NCI-H146 (cell line): ENCODE results near the gene F2.
"Not testable (repeated sequence)": the region's sequence is repeated elsewhere in the genome, so short reads cannot be mapped to it uniquely, and the experiment has no call there.

Experiments used
- DNase-seq: peaks from one replicate; lab custom pipeline; 2025; lab: John Stamatoyannopoulos, UW

Gene F2

DNA sequence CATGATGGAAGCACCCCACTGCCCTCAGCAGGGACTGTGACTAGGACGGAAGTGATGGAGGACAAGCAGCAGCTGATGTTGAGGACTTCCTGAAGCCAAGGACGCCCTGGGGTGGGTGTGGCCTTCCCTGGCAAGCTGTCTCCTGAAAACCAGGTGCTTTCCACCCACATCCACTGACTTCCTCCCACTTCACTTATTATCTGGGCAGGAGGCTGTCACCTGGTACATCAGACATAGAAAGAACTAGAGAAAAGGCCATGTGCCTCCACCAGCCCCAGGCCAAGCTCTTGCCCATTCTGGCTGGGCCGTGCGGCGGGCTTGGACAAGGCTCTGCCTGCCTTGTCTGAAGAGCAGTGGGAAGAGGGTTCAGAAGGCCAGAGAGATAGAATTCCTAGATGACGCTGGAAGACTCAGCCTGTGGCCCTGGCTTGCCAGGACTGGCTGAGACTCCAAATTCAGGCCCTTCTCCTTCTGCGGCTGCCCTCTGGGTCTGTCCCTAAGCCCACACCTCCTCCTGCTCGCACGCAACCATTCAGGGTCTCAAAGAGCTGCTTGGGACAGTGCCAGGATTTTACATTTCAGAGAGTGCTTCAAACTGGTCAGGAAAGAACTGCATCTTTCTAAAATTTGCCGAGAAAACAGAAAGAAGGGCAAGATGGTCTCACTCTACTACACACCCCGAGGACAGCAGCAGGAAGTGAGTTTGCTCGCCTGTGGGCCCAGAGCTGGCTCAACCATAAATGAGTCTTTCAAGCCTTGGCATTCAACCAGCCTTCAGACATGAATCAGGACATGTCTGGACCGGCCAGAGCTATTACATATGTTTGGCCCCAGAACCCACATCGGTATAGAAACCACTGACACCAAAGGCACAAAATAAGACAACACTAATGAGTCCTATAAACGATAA is 31.9 kb upstream of the F2 start:
- DNase-seq: no peak

DNA sequence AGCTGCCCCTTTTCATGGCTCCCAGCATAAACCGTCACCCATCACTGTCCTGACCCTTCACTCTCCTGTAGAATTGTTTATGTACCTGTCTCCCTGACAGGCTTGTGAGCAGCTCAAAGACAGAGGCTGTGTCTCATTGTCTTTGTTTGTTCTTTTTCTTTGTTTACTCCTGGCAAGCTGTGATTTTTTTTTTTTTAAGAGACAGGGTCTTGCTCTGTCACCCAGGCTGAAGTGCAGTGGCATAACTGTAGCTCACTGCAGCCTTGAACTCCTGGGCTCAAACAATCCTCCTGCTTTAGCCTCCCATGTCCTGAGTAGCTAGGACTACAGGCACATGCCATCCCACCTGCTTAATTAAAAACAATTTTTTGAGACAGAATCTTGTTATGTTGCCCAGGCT is 28.3 kb upstream of the F2 start:
- DNase-seq: no peak

DNA sequence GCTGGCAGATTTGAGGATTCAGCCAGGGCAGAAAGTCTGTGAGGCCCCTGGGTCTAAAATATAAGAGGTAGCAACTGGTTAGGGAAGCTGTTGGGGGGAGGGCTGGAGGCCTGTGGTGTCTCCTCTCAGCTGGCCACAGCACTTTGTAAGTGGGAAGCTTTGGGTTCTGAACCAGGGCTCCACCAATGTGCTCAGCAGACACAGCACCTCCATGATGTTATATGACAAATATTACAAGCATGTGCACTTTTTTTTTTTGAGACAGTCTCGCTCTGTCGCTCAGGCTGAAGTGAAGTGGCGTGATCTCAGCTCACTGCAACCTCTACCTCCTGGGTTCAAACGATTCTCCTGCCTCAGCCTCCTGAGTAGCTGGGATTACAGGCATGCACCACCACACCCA is 26.6 kb upstream of the F2 start:
- no peak for DNase-seq

DNA sequence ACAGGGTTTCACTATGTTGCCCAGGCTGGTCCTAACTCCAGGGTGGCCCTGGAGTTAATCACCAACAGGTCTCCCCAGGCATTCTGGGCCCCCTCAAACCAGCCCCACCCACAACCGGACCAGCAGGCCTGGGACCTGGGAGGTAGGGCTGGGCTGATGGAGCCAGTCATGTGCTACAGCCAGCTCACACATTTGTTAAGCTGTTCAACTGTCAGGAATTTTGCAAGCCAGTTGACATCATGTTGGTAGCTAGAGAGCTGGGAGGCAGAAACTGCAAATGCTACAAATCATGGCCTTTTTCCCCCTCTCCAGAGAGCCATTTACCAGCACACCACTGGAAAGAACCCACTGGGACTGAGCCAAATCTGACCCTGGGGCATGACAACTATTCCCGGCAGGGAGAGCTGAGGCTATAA is 25.4 kb upstream of the F2 start:
- DNase-seq: no peak

DNA sequence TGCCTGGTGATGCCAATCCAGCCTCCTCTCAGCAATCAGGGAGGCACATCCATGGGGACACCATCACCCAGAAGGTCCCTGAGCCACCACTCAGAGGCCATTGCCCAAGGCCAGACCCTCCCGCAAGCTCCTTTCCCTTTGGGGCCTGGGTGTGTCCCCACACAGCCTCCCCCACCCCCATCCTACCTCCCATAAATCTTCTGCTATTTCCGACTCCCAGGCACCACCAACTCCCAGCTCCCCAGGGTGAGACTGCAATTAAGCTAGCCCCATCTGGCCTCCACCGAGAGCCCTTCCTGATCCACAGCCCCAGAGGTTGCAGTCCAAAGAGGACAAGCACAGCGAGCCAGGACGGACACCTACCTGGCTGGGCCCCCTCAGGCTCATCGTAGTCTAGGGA is 24.9 kb upstream of the F2 start:
- DNase-seq: no peak

DNA sequence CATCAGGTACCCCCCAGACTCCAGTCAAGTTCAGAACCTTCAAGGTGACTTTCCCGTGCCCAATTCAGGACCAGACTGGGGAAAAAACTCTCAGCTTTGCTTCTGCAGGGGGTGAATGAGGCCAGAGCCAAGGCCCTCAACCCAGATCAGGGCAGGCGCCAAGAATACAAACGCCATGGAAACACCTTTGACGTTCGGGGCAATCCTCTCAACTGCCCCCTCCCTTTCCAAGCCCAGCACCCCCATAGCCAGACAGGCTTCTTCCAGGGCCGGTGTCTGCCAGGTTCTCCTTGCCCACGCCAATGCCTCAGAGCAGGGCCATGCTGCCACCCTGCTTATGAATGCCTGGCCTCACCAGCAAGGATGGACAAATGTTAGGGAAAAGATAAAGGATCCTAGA is 24.4 kb upstream of the F2 start:
- no peak for DNase-seq

DNA sequence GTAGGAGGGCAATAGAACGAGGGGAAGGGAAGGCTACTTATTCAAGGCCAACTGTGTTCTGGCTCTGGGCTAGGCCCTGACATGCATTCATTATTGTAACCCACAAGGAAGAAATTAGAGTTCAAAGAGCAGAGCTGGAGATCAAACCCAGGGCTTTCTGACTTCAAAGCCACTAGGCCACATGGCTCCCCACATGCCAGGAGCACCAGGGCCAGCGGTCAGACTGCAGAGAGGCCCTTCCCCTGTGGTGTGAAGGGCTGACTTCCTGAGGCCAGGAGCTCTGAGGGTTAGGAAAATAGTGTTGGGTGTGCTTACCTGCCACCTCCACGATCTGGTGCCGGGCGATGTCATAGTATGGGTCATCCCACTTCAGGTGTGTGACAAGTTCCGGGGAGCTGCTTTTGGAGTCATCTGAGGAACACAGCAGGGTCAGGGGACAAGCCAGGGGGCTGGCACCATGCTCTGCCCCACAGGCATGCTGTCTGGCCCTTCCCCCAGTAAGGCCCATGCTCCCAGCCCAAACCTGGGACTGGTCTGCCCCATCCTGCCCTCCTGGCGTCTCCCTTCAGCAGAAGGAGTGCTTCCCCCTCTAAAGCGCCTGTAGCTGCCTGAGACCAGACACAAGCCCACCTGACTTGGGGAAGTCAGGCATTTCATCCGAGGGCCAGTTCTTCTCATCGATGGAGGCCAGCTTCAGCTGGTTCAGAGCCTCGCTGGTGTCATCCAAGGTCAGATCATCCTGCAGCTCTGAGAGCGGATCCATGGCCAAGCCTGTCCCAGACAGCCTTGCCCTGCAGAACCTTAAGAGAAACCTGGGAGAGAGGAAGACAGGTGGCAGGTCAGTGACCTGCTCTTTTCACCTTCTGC is 23.4 kb upstream of the F2 start:
- DNase-seq: no peak

DNA sequence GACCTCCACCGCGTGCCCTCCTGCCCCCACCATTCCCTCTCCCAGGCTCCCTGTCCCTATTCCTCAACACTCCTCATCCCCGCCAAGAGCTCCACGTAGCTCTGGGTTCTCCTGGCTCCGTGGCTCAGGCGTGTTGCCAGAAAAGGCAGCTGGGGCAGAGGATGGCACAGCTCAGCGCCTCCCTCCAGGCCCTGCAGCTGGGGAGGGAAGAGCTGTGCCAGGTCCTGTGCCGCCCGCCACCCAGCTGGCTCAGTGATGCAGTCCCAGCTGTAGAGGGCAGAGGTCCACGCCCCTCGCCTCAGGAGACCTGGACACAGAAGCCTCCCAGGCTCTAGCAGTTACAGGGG is 22.8 kb upstream of the F2 start:
- DNase-seq: no peak

DNA sequence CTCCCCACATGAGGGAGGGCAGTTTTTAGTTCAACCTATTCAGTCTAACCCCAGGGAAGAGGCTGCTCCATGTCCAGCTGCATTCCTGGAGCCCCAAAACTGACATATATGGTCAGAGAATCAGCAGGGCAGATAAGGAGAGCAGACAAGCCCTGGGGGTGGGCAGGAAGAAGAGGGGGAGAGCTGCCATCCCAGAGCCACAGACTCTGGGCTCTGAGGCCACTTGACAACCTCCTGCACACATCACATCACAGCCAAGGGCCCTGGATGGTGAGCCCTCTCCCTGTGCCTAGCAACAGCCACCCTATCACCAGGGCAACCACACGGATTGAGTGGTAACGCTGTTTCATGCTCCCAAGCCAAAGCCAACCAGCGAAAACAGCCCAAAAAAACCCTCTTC is 21.7 kb upstream of the F2 start:
- DNase-seq: no peak

DNA sequence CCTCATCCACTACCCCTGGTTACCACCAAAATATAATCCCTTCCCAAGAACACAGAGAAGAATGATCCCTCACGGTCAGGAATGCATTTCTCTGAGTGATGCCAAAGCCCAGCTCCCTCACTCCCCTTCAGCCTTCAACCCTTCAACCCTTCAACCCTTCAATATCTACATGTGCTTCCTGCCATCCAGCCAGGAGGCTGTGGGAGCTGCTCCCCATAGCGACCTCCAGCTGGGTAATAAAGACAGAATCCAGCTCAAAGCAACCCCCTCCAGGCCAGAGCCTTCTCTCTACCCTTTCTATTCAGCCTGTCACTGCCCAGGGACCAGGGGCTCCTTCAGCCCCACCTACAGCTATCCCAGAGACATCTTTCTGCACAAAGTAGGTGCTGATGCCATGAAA is 21.3 kb upstream of the F2 start:
- DNase-seq: no peak

DNA sequence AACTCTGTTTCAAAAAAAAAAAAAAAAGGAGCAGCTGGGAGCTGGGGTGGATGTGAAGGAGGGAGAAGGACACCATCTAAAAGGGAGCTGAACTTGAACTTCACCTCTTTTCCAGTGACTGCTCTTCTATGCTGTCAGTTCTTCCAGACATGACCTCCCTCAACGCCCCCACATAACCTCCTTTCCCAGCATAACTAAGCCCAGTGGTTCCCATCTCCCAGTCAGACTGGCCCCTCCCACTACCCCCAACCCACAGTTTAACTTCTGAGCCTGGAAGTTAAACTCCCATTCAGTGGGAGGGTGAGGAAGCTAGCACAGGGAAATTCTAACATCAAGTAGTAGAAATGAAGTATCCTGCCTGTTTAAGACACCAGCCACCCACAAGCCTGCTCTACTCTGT is 20.4 kb upstream of the F2 start:
- DNase-seq: no peak

DNA sequence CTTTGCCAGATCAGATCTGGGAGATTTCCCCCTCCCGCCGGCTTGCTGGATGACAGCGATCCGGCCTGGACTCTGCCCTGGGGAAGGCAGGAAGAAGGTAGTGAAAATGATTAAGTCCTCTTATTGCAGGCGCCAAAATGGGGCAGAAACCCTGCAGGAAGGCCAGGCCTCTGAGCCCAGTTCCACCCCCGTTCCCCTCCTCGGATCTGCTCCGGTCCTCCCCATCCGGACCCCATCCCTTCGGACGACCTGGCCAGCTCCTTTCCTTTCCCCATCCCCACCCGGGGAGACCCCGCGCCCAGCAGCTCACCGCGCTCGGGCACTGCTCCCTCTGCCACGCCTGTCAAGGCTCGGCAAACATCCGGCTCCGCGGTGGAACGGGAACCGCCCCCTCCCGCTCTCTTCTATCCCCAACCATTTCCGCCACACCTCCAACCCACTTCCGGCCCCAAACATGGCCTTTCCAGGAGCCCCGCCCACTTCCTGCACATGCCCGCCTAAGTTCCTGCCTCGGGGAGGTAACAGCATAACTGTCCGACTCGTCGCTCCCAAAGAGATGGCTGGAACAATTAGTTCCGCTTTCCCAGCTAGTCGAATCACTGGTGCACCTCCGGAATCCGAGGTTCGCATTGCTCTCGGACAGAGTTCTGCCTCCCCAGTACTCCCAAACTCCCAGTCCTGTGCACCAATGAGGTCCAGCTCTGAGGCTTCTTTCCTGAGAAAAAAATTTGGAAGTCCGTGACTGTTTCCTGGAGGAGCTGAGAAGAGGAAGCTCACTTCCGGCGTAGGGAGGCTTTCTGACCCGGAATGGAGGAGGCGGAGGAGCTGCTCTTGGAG is 18.6 kb upstream of the F2 start, which contains the start of the genes ARHGAP1 and ZNF408:
TSS of gene ARHGAP1 (minus strand) at position 379 of the 837 bp plus-strand sequence. CDS start 4,512 bp downstream, outside the sequence.
TSS of gene ZNF408 (plus strand) at position 791 of the 837 bp plus-strand sequence. CDS start at position 808, 17 bp downstream.
- DNase-seq: peak; percentile 99

DNA sequence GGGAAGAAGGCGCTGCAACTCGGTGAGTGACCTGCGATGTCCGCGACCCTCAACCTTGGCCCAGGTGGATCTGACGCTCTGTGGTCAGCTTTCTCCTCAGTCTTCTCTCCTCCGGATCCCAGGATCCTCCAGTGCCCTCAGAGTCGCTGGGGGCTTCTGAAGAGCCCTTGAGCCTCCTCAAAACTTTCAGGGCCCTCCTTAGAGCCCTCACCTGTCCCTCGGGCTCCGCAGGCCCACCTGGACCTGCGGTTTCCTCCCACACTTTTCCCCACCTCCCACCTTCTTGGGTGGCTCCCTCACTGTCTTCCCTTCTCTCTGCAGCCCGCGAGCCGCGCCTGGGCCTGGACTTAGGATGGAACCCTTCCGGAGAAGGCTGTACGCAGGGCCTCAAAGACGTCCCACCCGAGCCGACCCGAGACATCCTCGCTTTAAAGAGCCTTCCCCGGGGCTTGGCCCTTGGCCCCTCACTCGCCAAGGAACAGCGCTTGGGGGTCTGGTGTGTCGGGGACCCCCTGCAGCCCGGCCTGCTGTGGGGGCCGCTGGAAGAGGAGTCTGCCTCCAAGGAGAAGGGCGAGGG is 17.8 kb upstream of the F2 start:
- DNase-seq: no peak

DNA sequence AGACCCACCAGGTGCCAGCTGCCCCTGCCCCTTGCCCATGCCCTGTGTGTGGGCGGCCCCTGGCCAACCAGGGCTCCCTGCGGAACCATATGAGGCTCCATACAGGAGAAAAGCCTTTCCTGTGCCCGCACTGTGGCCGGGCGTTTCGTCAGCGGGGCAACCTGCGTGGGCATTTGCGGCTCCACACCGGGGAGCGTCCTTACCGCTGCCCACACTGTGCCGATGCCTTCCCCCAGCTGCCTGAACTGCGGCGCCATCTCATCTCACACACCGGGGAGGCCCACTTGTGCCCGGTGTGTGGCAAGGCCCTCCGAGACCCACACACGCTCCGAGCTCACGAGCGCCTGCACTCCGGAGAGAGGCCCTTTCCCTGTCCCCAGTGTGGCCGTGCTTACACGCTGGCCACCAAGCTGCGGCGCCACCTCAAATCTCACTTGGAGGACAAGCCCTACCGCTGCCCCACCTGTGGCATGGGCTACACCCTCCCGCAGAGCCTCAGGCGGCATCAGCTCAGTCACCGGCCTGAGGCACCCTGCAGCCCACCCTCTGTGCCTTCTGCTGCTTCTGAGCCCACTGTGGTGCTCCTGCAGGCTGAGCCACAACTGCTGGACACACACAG is 13.8 kb upstream of the F2 start:
- DNase-seq: no peak

DNA sequence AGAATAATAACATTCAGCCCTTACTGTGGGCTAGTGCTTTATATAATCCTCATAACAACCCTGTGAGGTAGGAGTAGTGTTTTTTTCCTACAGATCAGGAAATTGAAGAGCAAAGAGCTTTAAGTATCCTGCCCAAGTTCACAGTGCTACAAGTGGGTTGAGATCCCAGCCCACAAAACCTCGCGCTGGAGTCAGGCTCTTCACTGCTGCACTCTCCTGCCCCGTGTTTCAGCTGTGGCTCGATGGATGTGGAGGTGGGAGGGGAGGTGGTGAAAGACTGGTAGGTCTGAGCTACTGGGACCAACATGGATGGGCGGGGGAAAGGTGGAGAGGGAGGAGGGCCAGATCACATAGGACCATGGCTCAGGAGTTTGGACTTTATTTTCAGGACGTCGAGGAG is 12.1 kb upstream of the F2 start:
- DNase-seq: no peak

DNA sequence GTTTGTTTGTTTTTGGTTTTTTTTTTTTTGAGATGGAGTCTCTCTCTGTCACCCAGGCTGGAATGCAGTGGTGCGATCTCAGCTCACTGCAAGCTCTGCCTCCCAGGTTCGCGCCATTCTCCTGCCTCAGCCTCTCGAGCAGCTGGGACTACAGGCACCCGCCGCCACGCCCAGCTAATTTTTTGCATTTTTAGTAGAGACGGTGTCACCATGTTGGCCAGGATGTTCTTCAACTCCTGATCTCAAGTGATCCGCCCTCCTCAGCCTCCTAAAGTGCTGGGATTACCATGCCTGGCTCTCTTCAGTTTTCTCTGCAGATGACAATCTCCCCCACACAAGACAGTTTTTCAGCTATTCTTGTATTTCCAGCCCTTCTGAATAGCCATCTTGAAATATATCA is 9.7 kb upstream of the F2 start:
- DNase-seq: not testable (repeated sequence)

DNA sequence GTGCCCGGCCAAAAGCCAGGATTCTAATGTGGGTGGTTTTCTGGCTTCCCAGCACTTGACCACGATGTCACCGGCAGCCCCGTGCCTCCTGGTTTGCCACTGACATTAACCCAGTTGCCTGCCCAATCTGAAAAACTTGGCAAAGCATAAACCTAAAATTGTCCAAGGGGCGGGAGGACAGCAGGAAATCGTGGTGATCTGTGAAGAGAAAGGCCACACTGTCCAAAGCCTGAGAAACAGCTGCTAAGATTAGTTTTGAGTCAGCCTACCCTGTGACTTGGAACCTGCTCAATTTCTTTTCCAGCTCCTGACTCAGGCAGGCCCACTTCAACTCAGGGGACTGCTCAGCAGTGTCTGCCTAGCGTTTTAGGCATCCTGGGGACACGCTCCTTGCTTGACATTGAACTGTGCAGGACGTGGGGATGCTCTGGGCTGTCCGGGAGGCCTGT is 8.2 kb upstream of the F2 start:
- no peak for DNase-seq

DNA sequence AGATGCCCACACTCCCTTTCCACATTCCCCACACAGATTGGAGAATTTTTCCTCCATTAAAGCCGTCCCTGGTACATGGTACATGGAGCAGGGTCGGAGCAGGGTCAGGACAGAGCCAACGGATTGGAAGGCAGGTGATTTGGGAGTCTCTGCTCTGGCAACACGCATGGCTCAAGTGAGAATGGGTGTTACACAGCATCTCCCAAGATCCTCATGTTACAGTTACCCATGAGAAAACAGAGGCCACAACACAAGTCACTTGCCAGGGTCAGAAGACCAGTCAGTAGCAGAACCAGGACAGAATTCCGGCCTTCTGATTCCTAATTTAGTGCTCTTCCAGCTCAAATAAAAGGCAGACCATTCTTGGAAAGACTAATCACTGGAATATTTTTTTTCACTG is 7.7 kb upstream of the F2 start:
- DNase-seq: no peak

DNA sequence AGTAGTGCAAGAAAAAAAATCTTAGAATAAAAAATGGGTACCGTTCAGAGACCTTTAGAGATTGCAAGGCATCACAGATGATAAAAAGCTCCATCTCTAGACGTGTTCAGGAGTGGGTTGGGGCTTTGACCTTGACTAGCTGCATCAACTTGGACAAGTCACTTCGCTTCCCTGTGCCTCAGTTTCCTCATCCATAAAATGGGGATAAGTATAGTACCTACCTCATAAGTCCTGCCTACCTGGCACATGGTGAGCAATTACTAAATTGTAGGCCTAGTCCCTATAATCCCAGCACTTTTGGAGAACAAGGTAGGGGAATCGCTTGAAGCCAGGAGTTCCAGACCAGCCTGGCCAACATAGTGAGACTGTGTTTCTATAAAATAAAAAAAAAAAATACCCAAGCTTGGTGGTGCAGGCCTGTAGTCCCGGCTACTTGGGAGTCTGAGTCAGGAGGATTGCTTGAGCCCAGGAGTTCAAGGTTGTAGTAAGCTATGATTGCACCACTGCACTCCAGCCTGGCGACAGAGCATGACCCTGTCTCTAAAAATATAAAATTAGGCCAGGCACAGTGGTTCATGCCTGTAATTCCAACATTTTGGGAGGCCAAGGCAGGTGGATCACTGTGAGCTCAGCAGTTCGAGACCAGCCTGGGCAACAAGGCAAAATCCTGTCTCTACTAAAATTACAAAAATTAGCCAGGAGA is 6.0 kb upstream of the F2 start:
- DNase-seq: no peak

DNA sequence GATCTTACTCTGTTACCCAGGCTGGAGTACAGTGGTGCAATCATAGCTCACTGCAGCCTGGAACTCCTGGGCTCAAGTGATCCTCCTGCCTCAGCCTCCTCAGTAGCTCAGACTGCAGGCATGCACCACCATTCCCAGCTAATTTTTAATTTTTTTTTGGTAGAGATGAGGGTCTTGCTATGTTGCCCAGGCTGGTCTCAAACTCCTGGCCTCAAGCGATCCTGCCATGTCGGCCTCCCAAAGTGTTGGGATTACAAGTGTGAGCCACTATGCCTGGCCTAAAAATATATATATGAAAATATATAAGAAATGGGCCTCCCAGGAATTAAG is 1.2 kb upstream of the F2 start:
- not testable (repeated sequence) for DNase-seq
